ENCODE measurements around the gene LCN9.
A peak's percentile ranks its signal among the peaks of the same experiment; 100 is the strongest.

Gene LCN9, protein sequence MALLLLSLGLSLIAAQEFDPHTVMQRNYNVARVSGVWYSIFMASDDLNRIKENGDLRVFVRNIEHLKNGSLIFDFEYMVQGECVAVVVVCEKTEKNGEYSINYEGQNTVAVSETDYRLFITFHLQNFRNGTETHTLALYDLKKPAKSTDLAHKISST

DNA sequence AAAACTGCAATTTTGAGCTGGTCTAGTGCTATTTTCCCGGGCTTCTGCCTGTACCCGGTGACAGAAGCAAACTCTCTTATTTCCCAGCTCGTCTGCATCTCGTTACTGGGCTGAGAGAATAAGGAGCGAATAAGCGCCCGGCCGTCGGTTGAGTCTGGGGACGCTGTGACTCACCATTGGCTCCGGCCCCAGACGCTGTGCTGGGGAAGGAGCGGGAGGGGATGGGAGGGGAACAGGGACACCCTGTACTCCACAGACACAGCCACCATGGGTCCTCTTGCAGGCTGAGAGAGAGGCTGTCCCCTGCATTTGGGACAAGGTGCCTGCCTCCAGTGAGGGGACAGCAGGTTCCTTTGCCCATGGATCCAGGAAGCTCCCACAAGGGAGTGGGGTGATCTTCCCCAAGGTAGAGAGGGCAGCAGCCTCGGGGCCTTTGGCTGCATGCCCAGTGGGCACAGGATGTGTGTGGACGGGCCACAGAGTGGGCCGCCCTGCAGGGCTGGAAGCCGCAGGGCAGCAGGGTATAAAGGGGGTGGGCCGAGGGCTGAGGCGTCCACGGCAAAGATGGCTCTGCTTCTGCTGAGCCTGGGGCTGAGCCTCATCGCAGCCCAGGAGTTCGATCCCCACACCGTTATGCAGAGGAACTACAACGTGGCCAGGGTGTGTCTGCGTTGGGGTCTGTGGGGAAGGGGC lies at the start of gene LCN9:
Gene LCN9, plus strand, starts transcription at position 552 of the 693 bp plus-strand sequence. Its CDS starts 13 bp downstream, at position 565.
- DNase-seq = no peak

DNA sequence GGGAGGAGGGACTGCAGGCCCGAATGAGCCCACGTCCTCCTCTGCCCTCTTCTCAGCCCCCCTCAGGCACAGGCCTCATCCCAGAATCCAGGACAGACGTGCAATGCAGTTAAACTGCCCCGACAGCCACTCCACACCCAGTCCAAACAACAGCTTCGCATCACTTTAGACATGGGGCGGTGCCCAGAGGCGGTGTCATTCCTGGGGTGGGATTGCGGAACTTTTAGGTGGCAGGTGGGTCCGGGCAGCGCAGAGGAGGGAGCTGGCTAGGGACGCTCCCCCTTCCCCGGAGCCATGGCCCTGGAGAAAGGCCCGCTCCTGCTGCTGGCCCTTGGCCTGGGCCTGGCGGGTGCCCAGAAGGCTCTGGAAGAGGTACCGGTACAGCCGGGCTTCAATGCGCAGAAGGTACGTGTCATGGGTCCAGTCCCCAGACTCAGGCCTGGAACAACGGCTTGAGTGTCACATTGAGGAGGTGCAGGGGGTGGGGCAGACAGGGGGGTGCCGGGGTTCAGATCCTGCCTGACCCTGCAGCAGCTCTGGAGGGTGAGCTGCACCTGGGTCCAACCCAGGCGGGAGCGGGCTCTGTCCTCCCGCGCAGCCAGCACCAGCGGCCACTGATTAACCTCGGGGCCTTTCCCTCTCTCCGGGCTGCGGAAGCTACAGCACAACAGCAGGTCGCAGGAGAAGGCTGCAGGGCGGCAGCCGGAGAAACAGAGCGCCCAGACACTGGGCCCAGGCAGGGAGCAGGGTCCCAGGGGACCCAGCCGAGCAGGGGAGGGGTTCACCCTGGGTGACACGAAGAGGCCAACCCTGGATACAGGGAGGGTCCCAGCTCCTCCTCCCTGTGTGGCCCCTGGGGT lies 48.9 kb upstream of the LCN9 start:
- DNase-seq = no peak

DNA sequence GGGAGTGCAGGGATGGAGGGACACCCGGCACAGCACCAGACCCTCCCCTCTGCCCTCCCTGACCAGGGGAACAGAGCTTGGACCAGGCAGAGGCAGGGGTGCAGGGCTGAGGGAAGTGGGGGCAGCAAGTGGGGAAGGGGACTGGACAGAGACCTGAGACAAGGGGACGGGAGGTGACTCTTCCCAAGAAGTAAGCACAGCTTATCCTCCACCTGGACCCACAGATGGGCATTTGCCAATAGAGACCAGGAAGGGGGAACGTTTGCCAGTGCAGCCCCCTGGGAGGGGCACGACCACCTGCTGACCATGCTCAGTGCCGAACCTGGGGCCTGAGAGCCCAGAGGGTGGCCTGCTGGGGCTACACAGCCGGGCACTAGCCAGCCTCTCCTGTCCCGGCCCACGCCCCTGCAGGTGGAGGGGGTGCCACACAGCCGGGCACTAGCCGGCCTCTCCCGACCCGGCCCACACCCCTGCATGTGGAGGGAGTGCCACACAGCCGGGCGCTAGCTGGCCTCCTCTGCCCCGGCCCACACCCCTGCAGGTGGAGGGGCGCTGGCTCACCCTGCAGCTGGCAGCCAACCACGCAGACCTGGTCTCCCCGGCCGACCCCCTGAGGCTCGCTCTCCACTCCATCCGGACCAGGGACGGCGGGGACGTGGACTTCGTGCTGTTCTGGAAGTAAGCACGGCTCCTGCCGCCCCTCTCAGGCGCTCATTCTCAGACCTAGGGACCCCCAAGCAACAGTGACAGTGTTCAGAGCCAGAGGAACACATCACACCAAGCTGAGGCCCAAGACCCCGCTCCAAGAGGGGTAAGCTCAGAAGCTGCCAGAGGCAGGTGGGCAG lies 48.1 kb upstream of the LCN9 start:
- DNase-seq = no peak

DNA sequence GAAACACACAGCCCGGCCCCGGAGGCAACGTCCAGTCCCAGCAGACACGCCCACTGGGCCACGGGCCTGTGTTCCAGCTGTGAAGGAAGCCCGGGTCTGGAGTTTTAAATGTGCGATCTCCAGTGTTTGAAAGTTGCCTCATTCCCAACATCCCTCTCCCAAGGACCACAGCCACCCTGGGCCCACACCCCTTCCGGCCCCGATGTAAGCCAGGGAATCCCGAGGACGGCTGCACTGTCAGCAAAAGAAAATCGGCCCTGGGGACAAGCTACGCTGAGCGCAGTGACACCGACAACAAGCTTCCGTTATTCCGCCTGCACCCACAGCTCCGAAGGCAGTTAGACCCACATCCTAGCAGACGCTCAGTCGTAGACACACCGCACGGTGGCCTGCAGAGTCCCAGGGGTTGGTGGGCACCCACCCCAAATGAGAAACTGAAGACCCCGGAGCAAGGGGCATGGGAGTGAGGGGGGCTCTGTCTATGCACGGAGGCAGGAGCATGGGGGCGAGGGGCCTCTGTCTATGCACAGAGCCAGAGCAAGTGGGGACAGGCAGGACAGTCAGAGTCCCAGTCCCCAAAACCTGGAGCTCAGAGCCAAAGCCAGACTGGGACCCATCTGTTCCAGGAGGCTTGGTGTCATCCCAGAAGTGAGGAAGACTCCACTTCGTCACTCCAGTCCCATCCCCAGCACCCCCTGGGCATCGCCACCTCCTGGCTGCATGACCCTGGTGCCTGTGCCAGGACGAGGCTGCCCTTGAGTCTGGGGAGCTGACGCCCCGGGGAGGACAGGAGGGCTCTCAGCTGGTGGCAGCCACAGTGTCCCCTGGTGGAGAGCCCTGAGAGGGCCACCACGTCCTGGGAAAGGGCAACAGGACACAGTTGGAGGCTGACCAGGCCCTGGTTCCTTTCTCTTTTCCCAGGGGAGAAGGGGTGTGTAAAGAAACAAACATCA lies 47.2 kb upstream of the LCN9 start:
- DNase-seq = no peak

DNA sequence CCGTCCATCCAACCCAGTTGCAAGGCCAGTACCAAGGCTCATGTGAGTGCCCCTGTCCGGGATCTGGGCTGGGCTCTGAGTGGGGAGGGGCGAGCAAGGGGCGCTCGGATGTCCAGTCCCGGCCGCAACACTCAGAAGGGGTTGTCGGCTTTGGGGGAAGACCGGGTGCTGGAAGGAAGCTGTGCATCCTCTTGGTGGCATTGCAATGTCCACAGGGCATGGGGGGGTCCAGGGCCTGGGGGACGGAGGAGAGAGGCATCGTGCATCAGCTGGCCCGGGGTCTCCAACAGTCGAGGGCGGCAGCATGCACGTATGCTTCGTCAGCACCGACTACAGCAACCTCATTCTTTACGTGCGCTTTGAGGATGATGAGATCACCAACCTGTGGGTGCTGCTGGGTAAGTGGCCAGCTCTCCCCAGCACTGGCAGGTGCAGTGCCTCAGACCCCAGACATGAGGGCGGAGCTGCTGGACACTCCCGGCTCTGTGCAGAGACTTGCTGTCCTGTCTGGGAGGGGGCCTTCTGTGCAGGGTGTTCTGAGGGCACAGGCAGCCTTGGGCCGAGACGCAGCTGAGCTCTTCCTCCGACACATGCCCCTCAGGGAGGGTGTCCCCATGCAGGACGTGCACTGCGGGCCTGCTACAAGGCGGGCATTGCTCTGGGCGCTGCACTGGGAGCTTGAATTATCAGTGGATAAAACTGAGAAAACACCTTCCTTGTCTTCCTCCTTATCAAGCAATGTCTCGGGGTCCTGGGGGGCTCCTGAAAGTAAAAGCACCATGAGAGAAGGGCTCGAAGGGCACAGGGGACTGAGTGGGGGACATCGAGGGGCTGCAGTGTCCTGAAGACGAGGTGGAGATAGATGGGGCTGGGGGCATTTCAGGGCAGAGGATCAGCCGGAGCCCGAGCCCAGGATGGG lies 46.2 kb upstream of the LCN9 start:
- DNase-seq = no peak

DNA sequence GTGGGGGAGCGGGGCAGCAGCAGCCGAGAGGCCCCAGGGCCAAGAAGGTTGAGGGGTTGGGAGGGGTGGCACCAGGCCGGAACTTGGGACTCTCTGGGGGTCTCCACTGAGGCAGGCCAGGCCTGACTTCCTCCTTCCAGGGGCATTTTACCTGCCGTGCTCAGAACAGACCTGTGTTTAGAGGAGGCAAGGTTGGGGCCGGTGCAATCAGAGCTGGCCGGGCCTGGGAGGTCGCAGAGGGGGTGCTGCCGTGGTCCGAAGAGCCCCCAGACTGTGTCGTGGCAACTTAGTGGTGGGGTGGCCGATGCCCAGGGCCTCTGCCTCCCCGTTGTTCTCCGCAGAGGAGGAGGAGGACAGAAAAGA lies 45.6 kb upstream of the LCN9 start:
- DNase-seq = no peak

DNA sequence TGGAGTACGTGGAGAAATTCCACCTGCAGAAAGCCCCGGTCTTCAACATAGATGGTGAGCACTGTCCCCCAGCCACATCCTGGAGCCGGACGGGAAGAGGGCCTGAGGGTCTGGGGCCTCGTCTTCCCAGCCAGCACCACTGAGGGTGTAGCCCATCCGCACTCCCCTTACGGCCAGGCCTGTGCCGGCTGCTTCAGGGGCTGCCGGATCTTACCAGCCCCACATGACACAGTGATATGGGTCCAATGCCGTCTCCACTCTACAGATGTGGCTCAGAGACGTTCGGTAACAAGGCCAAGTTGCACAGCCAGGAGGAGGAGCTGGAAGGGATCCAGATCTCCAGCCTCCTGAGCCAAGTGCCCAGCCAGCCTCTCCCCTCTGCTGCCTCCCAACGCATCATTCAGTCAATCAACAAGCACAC lies 45.1 kb upstream of the LCN9 start:
- DNase-seq = no peak

DNA sequence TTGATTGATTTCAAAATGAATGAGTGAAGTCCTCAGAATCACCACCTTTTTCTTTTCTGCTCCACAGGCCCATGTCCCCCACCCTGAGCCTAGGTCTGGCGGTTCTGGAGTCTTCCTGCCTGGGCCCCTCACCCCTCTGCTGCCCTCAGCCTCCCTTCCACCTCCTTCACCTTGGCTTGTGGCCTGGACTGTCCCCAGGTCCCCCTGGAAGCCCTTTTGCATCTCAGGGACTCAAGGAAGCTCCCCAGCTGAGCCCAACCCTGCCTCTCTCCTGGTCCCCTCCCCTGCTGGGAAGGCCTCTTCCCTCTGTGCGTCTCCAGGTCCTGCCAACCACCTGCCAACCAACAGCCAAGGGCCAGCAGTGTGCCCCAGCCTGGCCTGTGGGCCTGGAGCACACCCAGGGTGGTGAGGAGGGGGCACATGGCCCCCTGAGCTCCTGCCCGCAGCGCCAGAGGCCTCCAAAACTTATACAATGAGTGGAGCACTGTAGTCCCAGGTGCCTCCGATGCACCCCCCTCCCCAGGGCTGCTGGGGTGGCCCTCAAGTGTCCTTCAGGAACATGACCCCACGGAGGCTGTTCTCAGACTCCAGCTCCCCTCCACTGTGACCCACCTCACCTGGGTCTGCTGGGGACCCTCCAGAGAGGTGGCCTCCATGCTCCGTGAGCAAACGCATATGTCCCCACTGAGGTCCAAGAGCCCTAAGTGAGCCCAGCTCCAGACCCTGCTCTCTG lies 44.1 kb upstream of the LCN9 start:
- DNase-seq = no peak

DNA sequence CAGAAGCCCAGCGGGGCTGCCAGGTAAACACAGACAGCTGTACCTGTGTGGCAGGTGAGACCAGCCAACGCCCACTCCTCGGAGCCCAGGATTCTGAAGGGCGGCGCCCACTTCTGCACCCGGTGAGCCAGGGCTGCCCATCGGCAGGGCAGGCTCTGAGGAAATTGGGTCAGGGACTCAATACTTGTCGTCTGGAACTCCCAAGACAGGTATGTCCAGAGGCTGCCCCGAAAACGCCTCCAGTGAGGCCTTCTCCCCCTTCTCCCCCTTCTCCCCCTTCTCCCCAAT lies 43.6 kb upstream of the LCN9 start:
- DNase-seq = no peak

DNA sequence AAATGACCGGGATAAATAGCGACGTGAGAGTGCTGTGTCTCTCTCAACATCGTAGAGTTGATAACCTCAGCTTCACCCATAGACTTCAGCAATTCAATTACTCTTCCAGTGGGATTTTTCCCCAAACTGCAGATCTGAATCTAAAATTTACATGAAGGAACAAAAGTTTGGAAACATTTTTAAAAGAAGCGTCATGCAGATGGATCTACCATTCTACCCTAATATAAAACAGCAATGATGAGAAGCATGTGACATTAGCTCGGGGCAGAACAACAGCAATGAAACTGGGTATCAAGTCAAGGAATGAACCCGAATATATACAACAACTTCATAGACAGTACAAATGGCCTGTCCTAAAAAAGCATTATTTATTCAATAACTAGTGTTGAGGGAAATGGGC lies 42.6 kb upstream of the LCN9 start:
- DNase-seq = no peak

DNA sequence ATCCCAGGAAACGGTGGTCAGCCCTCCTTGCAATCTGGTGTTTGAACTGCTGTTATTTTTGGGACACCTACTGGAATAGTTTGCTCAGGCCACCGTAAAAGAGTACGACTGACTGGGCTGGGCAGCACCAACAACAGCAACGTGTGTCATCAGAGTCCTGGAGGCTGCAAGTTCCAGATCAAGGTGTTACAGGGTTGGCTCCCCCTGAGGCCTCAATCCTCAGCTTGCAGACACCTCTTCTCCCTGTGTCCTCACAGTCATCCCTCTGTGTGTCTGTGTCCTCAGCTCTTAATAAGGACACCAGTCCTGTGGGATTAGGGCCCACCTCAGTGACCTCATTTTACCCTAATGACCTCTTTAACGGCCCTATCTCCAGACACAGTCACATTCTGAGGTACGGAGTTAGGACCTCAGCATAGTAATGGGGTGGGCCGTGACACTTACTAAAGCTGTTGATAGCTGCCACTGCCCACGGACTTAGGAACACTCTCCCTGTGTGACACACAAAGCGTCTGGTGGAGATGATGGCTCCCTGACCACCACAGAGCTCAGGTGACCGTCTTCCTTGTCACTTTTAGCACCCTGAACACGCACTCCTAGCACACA lies 40.6 kb upstream of the LCN9 start:
- no peak for DNase-seq

DNA sequence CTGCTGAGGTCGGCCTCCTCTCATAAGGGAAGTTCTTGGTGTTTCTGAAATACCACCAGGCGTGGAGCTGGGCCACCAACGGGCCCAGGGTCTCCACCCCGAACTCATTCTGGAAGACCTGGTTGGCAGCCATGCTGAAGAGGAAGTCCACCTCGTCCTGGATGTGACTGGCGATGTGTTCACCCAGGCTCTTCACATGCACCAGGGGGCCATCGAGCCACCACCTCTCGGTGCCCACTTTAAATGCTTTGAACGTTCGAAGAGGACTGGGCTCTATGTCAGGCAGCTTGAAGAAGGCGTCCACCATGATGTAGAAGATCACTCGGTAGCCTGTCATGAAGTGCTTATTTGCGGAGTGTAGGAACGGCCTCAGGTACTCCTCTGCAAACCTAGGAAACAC lies 38.8 kb upstream of the LCN9 start:
- no peak for DNase-seq

DNA sequence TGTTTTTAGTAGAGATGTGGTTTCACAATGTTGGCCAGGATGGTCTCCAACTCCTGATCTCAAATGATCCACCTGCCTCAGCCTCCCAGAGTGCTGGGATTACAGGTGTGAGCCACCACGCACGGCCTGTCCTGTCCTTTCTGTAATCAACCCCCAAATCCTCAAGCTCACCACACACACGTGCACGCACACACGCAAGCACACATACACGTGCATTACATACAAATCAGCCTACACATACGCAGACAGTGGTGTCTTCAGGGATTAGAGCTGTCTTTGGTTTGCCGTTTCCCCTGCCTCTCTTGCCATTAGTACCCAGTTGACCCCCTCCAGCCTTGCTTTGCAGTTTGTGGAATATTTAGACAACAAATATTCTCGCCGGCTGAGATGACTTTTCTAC lies 30.3 kb upstream of the LCN9 start:
- DNase-seq = no peak

DNA sequence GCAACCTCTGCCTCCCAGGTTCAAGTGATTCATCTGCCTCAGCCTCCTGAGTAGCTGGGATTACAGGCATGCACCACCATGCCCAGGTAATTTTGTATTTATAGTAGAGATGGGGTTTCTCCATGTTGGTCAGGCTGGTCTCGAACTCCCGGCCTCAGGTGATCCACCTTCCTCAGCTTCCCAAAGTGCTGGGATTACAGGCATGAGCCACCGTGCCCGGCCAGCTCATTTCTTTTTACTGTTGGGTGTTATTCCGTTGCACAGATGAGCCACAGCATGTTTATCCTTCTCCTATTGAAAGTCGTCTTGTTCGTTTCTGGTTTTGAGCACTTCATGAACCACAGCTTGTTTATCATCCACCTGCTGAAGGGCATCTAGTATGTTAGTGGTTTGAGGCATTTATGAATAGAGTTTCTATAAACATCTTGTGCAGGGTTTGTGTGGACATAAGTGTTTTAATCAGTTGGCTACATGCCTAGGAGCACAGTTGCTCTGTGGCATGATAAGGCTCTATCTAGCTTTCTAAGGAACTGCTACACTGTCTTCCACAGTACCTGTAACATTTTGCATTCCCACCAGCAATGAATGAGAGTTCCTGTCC lies 26.1 kb upstream of the LCN9 start:
- peak; percentile 63 for DNase-seq

DNA sequence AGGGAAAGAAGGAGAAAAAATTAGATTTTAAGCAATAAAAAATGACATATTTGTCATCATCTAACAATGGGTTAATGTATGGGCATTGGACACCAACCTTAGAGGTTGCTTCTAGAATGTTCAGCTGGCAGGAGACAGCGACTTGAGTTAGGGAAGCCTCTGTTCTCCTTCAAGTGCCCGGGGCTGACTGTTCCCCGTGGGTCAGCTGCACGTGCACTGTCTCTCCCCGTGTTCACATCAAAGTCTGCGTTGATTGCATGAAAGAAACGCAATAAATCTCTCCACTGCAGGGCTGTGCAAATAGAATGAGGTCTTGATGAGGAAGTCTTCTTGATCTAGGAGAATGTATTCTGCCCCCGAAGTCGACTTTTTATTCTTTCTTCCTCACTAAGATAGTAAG lies 23.9 kb upstream of the LCN9 start, which contains the start of gene GLT6D1:
Gene GLT6D1, minus strand, starts transcription at position 345 of the 400 bp plus-strand sequence. CDS start 353 bp downstream, outside the sequence.
- DNase-seq = no peak

DNA sequence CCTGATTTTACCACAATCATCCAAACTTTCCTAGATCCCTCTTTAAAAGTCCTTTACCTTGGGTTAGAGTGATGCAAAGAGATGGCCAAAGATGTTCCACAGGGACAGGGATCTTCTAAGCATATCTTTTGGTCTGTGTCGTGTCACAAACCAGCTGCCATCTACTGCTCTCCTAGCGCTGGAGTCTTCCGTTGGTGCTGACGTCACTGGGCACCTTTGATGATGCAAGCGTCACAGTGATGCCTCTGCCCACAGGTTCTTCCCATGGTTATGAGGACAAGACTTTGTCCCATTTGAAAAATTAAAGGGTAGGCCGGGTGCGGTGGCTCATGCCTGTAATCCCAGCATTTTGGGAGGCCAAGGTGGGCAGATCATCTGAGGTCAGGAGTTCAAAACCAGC lies 22.1 kb upstream of the LCN9 start:
- no peak for DNase-seq

DNA sequence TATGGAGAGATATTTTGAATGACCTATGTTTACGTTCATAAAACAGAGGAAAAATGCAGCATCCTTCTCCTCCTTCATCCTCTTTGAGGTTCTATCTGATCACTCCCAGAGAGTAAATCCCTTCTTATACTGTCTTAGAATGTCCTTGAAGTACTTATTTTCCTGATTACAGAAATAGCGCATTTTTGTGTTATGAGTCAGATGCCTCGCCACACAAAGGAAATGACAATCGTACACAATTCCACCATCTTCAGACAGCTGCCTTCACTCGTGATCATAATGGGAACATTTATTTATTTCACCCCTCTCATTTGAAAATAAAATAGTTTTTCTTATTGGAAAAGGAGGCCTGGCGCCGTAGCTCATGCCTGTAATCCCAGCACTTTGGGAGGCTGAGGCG lies 21.4 kb upstream of the LCN9 start:
- DNase-seq = no peak

DNA sequence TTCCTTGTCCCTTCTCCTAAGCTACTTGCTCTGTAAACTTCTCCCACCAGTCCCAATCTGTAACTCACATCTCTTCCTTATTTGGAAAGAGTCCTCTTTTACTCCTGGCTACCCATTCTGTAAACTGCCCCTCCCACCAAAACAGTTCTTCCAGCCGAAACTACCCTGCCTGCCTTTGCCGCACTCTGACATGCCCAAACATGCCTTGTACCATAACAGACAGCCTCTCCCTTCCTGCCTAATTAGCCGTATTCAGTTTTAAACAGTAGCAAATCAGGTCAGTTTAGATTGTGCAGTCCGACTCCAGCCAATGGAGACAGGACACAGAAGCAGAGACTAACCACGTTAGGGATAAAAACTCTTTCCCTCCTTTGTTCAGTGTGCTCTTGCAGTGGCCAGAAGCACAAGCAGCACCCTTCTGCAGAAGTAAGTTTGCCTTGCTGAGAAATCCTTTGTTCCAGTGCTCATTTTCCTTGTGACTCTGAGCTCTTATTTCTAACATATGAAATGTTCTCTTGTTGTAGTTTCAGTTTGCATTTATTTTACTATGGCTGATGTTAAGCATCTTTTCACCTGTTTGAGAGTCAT lies 18.4 kb upstream of the LCN9 start:
- no peak for DNase-seq

DNA sequence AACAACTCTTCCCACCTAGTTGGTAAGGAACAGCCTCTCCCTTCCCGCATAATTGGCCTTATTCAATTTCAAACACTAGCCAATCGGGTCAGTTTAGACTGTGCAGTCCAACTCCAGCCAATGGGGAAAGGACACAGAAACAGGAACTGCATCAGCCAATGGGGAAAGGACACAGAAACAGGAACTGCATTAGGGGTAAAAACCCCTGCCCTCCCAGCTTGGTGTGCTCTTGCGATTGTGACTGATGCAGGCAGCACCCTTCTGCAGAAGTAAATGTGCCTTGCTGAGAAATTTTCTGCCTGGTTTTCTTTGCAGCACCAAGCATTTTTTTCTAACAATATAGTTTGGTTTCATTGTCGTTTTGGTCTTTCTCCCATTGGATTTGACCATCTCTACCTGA lies 15.2 kb upstream of the LCN9 start:
- DNase-seq = no peak

All from OCI-M1 (cell line).